Ishikawa (cell line): ENCODE measurements around the gene VIP.

Experiments used
- CEBPB ChIP-seq: IDR thresholded peaks from 2 replicates; pipeline ENCODE4 v1.6.1; 2012
- CREB1 ChIP-seq: IDR thresholded peaks from 2 replicates; pipeline ENCODE4 v1.6.1; 2012; ENCODE audit warnings: low read depth
- EGR1 ChIP-seq: IDR thresholded peaks from 2 replicates; pipeline ENCODE4 v1.6.1; 2012
- EP300 ChIP-seq: IDR thresholded peaks from 2 replicates; pipeline ENCODE4 v1.6.1; 2012; ENCODE audit warnings: borderline replicate concordance
- FOXM1 ChIP-seq: IDR thresholded peaks from 2 replicates; pipeline ENCODE4 v1.6.1; 2012; ENCODE audit warnings: low read depth, borderline replicate concordance
- NFIC ChIP-seq: IDR thresholded peaks from 2 replicates; pipeline ENCODE4 v1.6.1; 2012
- RAD21 ChIP-seq: IDR thresholded peaks from 2 replicates; pipeline ENCODE4 v1.6.1; 2012; ENCODE audit warnings: low read depth
- TAF1 ChIP-seq: IDR thresholded peaks from 2 replicates; pipeline ENCODE4 v1.6.1; 2012; ENCODE audit warnings: low read depth, mild to moderate bottlenecking
- TCF12 ChIP-seq: IDR thresholded peaks from 2 replicates; pipeline ENCODE4 v1.6.1; 2012; ENCODE audit warnings: low read depth
- TEAD4 ChIP-seq: IDR thresholded peaks from 2 replicates; pipeline ENCODE4 v1.6.1; 2012
- USF1 ChIP-seq: IDR thresholded peaks from 2 replicates; pipeline ENCODE4 v1.6.1; 2012
- YY1 ChIP-seq: IDR thresholded peaks from 2 replicates; pipeline ENCODE4 v1.6.1; 2012; ENCODE audit warnings: low read depth
- ZBTB7A ChIP-seq: IDR thresholded peaks from 2 replicates; pipeline ENCODE4 v1.6.1; 2012; ENCODE audit warnings: low read depth
- TF ChIP-seq, protein P1 (sequence below): IDR thresholded peaks from 2 replicates; pipeline ENCODE4 v1.6.1; 2012; ENCODE audit warnings: low read depth, mild to moderate bottlenecking
- TF ChIP-seq, protein P2 (sequence below): IDR thresholded peaks from 2 replicates; pipeline ENCODE4 v1.6.1; 2012

The VIP gene

GRCh38 chr6:152750694-152751093 is at the start of gene VIP:
VIP (plus strand) TSS chr6:152750797; CDS start chr6:152752178, 1,381 bp downstream.
- TF ChIP-seq, protein P1, sequence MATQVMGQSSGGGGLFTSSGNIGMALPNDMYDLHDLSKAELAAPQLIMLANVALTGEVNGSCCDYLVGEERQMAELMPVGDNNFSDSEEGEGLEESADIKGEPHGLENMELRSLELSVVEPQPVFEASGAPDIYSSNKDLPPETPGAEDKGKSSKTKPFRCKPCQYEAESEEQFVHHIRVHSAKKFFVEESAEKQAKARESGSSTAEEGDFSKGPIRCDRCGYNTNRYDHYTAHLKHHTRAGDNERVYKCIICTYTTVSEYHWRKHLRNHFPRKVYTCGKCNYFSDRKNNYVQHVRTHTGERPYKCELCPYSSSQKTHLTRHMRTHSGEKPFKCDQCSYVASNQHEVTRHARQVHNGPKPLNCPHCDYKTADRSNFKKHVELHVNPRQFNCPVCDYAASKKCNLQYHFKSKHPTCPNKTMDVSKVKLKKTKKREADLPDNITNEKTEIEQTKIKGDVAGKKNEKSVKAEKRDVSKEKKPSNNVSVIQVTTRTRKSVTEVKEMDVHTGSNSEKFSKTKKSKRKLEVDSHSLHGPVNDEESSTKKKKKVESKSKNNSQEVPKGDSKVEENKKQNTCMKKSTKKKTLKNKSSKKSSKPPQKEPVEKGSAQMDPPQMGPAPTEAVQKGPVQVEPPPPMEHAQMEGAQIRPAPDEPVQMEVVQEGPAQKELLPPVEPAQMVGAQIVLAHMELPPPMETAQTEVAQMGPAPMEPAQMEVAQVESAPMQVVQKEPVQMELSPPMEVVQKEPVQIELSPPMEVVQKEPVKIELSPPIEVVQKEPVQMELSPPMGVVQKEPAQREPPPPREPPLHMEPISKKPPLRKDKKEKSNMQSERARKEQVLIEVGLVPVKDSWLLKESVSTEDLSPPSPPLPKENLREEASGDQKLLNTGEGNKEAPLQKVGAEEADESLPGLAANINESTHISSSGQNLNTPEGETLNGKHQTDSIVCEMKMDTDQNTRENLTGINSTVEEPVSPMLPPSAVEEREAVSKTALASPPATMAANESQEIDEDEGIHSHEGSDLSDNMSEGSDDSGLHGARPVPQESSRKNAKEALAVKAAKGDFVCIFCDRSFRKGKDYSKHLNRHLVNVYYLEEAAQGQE = peak; percentile 89
- no peak for TF ChIP-seq CREB1

GRCh38 chr6:152701081-152701862 is 49.3 kb upstream of the VIP start:
- TF ChIP-seq ZBTB7A (no peak), FOXM1 (no peak), TAF1 (no peak), TCF12 (no peak), USF1 (no peak), EP300 (no peak), TEAD4 (no peak), YY1 (no peak), CREB1 (no peak), NFIC (no peak), RAD21 (no peak), EGR1 (no peak)
- TF ChIP-seq, protein P2, sequence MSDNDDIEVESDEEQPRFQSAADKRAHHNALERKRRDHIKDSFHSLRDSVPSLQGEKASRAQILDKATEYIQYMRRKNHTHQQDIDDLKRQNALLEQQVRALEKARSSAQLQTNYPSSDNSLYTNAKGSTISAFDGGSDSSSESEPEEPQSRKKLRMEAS = no peak
- TF ChIP-seq, protein P1 = no peak

DNA sequence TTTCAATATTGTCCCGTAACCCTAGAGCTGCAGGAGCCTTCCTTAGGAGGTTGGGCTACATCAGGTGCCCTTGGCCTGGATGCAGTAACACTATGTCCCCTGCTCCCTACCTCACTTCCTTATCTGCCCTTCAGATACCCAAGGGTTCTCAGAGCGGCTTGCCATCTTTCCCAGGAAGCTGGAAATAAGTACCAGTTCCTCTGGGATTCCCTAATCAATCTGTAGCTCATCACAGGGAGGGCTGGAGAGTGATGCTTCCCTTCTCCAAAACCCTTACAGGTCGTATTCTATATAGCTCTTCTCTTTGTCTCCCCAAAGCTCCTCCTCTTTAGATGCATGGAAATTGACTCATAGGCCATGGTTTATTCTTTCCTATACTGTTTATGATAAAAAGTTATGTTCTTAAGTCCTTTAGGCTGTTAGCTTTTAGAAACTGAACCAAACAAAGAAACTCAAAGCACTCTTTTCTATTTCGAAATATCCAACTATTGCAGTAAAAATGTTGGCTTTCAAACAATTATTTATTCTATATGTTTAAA is 48.7 kb upstream of the VIP start:
- TF ChIP-seq YY1 (no peak), CREB1 (no peak), TEAD4 (no peak)

- no peak for TF ChIP-seq USF1
- TF ChIP-seq TCF12 = no peak
- TF ChIP-seq TAF1 = no peak
- TF ChIP-seq RAD21 = no peak
- TF ChIP-seq, protein P1 = no peak
These were observed 45.3 kb upstream of the VIP start for GRCh38 chr6:152705327-152705726.

GRCh38 chr6:152716322-152716721 is 34.3 kb upstream of the VIP start:
- TF ChIP-seq, protein P2 = no peak
- TF ChIP-seq RAD21 = no peak
- no peak for TF ChIP-seq TAF1
- TF ChIP-seq TEAD4 = no peak
- no peak for TF ChIP-seq EGR1
- no peak for TF ChIP-seq CREB1
- TF ChIP-seq ZBTB7A = no peak
- no peak for TF ChIP-seq CEBPB
- no peak for TF ChIP-seq TCF12
- TF ChIP-seq NFIC = no peak
- TF ChIP-seq, protein P1 = no peak
- TF ChIP-seq EP300 = no peak
- no peak for TF ChIP-seq USF1
- TF ChIP-seq FOXM1 = no peak
- TF ChIP-seq YY1 = no peak
